NCI-H82 (cell line): ENCODE measurements around the gene DLG1.

Experiments
- DNase-seq: peaks from one replicate; lab custom pipeline; 2025; lab: John Stamatoyannopoulos, UW

The DLG1 gene

GRCh38 chr3:197029511-197030167, 268.8 kb downstream of the DLG1 start, which contains the start of gene MELTF:
MELTF (minus strand) TSS chr3:197029817; CDS start chr3:197029702, 115 bp downstream.
- peak; percentile 84 for DNase-seq

- DNase-seq, result peak; percentile 57
Measured at GRCh38 chr3:197028728-197029510, 269.5 kb downstream of the DLG1 start.

- no peak for DNase-seq
Measured at GRCh38 chr3:197027896-197028727, 270.3 kb downstream of the DLG1 start.

- DNase-seq, result peak; percentile 55
Measured at GRCh38 chr3:197027151-197027895, 271.1 kb downstream of the DLG1 start.

GRCh38 chr3:197026481-197026866, 271.9 kb downstream of the DLG1 start:
- peak; percentile 84 for DNase-seq

- DNase-seq, result no peak
Measured at GRCh38 chr3:197025736-197026480, 272.5 kb downstream of the DLG1 start.

GRCh38 chr3:197024881-197025735, 273.3 kb downstream of the DLG1 start:
- DNase-seq, result no peak

GRCh38 chr3:197023998-197024651, 274.3 kb downstream of the DLG1 start:
- DNase-seq, result no peak

GRCh38 chr3:197023241-197023997, 275.0 kb downstream of the DLG1 start:
- DNase-seq, result peak; percentile 62

- DNase-seq, result no peak
Measured at GRCh38 chr3:197022405-197023231, 275.8 kb downstream of the DLG1 start.

GRCh38 chr3:197021729-197022404, 276.5 kb downstream of the DLG1 start:
- no peak for DNase-seq

GRCh38 chr3:197021231-197021630, 277.2 kb downstream of the DLG1 start:
- no peak for DNase-seq

- DNase-seq, result no peak
Measured at GRCh38 chr3:197019535-197019934, 278.9 kb downstream of the DLG1 start.

- no peak for DNase-seq
Measured at GRCh38 chr3:197019021-197019420, 279.4 kb downstream of the DLG1 start.

GRCh38 chr3:197017003-197017402, 281.4 kb downstream of the DLG1 start:
- no peak for DNase-seq

GRCh38 chr3:197015790-197016736, 282.3 kb downstream of the DLG1 start:
- DNase-seq, result no peak
